Measurements from ENCODE around the gene NPAT. TPM values are rescaled to one million over a fixed set of nuclear protein-coding genes. Genes with fewer than 3 reads are reported as not detected.
A peak's percentile ranks its signal among the peaks of the same experiment; 100 is the strongest.

The NPAT gene
- total and polyA plus RNA-seq, 2 of the 13 experiments (the other 11 are each of a cell fraction or from before 2014, with no cell fraction given): 4.4 to 11.2 TPM

DNA sequence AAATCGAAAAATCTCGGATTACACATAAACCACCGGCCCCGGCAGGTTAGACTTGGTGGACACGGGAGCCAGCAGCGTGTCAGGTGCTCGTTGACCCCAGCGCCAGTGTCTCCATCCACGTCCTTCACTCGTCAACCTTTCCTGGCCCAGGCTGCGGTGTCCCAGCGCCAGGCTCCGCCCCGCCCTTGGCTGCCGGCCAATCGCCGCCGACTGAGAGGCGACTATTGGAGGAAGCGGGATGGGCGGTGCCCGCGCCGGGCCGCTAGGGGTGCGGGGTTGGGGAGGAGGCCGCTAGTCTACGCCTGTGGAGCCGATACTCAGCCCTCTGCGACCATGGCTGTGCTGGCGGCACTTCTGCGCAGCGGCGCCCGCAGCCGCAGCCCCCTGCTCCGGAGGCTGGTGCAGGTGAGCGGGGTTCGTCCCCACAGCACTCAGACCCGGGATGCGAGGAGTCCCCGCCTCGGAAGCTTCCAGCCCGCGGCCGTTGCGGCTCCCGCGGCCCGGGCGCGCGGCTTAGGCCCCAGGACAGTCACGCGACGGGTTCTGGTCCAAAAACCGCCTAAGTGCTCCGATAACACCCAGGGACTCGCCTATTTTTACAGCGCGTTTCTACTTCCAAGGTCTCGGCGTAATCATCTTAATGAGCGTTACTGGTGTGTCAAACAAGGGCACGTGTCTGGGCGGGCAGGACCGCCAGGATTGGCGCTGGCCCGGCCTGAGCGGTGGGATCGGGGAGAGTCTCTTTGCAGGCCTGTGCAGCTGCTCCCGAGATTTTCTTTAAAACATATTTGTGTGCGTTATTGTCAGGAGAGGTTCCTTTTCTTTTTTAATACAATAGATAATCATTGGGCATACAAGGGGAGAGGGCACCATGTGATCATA lies 100.9 kb downstream of the NPAT start, which contains the start of gene ACAT1 (continued):
- TF ChIP-seq, protein P1, sequence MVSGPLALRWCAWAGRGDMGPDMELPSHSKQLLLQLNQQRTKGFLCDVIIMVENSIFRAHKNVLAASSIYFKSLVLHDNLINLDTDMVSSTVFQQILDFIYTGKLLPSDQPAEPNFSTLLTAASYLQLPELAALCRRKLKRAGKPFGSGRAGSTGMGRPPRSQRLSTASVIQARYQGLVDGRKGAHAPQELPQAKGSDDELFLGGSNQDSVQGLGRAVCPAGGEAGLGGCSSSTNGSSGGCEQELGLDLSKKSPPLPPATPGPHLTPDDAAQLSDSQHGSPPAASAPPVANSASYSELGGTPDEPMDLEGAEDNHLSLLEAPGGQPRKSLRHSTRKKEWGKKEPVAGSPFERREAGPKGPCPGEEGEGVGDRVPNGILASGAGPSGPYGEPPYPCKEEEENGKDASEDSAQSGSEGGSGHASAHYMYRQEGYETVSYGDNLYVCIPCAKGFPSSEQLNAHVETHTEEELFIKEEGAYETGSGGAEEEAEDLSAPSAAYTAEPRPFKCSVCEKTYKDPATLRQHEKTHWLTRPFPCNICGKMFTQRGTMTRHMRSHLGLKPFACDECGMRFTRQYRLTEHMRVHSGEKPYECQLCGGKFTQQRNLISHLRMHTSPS (CRISPR knock-in tag; IDR thresholded peaks at IDR 0.05; ENCODE audit: low read depth): no peak
- TF ChIP-seq, protein P2, sequence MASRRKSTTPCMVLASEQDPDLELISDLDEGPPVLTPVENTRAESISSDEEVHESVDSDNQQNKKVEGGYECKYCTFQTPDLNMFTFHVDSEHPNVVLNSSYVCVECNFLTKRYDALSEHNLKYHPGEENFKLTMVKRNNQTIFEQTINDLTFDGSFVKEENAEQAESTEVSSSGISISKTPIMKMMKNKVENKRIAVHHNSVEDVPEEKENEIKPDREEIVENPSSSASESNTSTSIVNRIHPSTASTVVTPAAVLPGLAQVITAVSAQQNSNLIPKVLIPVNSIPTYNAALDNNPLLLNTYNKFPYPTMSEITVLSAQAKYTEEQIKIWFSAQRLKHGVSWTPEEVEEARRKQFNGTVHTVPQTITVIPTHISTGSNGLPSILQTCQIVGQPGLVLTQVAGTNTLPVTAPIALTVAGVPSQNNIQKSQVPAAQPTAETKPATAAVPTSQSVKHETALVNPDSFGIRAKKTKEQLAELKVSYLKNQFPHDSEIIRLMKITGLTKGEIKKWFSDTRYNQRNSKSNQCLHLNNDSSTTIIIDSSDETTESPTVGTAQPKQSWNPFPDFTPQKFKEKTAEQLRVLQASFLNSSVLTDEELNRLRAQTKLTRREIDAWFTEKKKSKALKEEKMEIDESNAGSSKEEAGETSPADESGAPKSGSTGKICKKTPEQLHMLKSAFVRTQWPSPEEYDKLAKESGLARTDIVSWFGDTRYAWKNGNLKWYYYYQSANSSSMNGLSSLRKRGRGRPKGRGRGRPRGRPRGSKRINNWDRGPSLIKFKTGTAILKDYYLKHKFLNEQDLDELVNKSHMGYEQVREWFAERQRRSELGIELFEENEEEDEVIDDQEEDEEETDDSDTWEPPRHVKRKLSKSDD (CRISPR knock-in tag; IDR thresholded peaks at IDR 0.05; ENCODE audit: low read depth): peak; percentile 13; the same call in 1 of the 2 replicates
- peak; percentile 67; the same call in 1 of the 2 replicates for TF ChIP-seq SALL1 (CRISPR knock-in tag; IDR thresholded peaks at IDR 0.05)
- TF ChIP-seq, protein P3, sequence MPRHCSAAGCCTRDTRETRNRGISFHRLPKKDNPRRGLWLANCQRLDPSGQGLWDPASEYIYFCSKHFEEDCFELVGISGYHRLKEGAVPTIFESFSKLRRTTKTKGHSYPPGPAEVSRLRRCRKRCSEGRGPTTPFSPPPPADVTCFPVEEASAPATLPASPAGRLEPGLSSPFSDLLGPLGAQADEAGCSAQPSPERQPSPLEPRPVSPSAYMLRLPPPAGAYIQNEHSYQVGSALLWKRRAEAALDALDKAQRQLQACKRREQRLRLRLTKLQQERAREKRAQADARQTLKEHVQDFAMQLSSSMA (CRISPR knock-in tag; IDR thresholded peaks at IDR 0.05): 0 out of 2 replicates have a peak, but pooled peaks have one; percentile 78
- TF ChIP-seq SRF (IDR thresholded peaks at IDR 0.05; ENCODE audit: low read depth, low read length): no peak
- no peak for TF ChIP-seq ZNF790 (CRISPR knock-in tag; IDR thresholded peaks at IDR 0.05; ENCODE audit: borderline replicate concordance)
- TF ChIP-seq NCOA2 (CRISPR knock-in tag; IDR thresholded peaks at IDR 0.05): no peak
- TF ChIP-seq CHD4 (IDR thresholded peaks at IDR 0.05; ENCODE audit: borderline replicate concordance, low read length): no peak
- no peak for TF ChIP-seq ZNF260 (CRISPR knock-in tag; IDR thresholded peaks at IDR 0.05; ENCODE audit: borderline replicate concordance, low read depth)
- TF ChIP-seq, protein P4, sequence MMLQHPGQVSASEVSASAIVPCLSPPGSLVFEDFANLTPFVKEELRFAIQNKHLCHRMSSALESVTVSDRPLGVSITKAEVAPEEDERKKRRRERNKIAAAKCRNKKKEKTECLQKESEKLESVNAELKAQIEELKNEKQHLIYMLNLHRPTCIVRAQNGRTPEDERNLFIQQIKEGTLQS (CRISPR knock-in tag; IDR thresholded peaks at IDR 0.05): 0 out of 2 replicates have a peak, but pooled peaks have one; percentile 18
- TF ChIP-seq, protein P5, sequence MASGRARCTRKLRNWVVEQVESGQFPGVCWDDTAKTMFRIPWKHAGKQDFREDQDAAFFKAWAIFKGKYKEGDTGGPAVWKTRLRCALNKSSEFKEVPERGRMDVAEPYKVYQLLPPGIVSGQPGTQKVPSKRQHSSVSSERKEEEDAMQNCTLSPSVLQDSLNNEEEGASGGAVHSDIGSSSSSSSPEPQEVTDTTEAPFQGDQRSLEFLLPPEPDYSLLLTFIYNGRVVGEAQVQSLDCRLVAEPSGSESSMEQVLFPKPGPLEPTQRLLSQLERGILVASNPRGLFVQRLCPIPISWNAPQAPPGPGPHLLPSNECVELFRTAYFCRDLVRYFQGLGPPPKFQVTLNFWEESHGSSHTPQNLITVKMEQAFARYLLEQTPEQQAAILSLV (CRISPR knock-in tag; IDR thresholded peaks at IDR 0.05; ENCODE audit: borderline replicate concordance): peak; percentile 88; the same call in 1 of the 2 replicates
- peak; percentile 65 for TF ChIP-seq SP5 (CRISPR knock-in tag; IDR thresholded peaks at IDR 0.05; ENCODE audit: borderline replicate concordance, low read depth)
- no peak for TF ChIP-seq ZNF207 (IDR thresholded peaks at IDR 0.05; ENCODE audit: borderline replicate concordance)
- TF ChIP-seq ZBTB21 (CRISPR knock-in tag; IDR thresholded peaks at IDR 0.05): no peak
- TF ChIP-seq ZNF136 (CRISPR knock-in tag; IDR thresholded peaks at IDR 0.05; ENCODE audit: low read depth): no peak
- TF ChIP-seq MAFK (conservative IDR thresholded peaks at IDR 0.05 in 1 of 2, IDR thresholded peaks at IDR 0.05 in 1 of 2; ENCODE audit: low read length in 2 of 2): no peak
- TF ChIP-seq HMG20A (CRISPR knock-in tag; IDR thresholded peaks at IDR 0.05; ENCODE audit: borderline replicate concordance): peak; percentile 40; the same call in 1 of the 2 replicates
- no peak for TF ChIP-seq NCOA1 (CRISPR knock-in tag; IDR thresholded peaks at IDR 0.05)
- TF ChIP-seq, protein P6, sequence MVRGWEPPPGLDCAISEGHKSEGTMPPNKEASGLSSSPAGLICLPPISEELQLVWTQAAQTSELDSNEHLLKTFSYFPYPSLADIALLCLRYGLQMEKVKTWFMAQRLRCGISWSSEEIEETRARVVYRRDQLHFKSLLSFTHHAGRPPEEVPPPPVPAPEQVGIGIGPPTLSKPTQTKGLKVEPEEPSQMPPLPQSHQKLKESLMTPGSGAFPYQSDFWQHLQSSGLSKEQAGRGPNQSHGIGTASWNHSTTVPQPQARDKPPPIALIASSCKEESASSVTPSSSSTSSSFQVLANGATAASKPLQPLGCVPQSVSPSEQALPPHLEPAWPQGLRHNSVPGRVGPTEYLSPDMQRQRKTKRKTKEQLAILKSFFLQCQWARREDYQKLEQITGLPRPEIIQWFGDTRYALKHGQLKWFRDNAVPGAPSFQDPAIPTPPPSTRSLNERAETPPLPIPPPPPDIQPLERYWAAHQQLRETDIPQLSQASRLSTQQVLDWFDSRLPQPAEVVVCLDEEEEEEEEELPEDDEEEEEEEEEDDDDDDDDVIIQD (CRISPR knock-in tag; IDR thresholded peaks at IDR 0.05; ENCODE audit: low read depth): peak; percentile 71
- peak; percentile 79; the same call in 1 of the 2 replicates for TF ChIP-seq KLF15 (CRISPR knock-in tag; IDR thresholded peaks at IDR 0.05; ENCODE audit: borderline replicate concordance)

All from HepG2 (cell line).